GOT3 (cell line): ENCODE data around the gene TBC1D2B.
"Not testable (repeated sequence)": the region's sequence is repeated elsewhere in the genome, so short reads cannot be mapped to it uniquely, and the experiment has no call there.

Source experiments
- DNase-seq: peaks from one replicate; lab custom pipeline; 2025; ENCODE audit warnings: mixed read lengths; lab: John Stamatoyannopoulos, UW

Gene TBC1D2B

DNA sequence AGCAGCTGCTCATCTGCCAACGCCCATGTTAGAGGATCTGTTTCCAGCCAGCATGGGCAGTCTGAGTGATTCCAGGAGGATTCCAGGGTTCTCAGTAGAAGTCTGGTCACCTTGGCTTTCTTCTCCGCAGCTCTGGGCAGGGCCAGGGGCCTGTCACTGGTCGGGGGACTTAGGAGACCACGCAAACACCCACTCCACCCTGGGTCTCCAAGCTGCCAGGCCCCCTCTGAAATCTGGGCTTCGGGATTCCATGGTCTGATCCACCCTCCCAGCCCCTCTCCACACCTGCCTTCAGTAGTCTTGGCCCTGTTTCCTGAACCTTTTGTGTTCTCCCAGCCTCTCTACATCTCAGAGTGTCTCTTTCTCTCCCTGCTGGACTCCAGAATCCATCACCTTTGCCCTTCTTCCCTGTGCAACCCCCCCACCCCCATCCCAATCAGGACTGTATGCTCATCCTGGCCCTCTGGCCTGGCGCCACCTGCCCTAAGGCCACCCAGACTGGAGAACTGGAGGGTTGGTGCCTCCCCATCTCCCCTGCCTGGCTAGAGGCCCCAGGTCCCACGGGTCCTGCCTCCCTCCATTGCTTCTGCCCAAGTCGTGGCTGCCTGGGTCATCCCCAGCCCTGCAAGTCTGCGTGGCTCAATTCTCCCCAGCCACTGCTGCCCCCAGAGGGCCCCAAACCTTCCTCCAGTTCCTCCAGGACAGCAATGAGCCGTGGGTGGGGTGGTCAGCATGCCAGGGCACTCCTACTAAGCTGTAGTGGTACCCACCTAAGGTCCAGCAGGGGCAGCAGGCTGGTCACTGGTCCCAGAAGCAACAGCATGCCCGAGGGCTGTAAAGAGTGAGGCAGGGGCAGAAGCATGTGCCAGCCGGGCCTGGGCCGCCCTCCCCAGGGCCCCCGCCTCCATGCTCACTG, 102.8 kb downstream of the TBC1D2B start:
- no peak for DNase-seq

DNA sequence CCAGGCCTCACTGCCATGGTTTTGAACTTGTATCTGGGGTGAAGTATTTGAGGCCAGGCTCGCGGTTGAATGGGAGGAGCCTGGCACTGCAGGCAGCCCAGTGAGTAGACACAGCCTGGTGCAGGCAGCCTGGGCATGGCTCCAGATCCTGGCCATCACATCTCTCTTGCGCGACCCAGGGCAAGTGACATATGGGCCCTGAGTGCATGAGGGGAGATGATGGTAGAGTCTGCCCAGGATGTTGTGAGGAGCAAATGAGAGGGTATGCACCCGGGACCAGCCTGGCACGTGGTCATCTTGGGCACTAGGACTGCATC, 103.5 kb downstream of the TBC1D2B start:
- DNase-seq: no peak

DNA sequence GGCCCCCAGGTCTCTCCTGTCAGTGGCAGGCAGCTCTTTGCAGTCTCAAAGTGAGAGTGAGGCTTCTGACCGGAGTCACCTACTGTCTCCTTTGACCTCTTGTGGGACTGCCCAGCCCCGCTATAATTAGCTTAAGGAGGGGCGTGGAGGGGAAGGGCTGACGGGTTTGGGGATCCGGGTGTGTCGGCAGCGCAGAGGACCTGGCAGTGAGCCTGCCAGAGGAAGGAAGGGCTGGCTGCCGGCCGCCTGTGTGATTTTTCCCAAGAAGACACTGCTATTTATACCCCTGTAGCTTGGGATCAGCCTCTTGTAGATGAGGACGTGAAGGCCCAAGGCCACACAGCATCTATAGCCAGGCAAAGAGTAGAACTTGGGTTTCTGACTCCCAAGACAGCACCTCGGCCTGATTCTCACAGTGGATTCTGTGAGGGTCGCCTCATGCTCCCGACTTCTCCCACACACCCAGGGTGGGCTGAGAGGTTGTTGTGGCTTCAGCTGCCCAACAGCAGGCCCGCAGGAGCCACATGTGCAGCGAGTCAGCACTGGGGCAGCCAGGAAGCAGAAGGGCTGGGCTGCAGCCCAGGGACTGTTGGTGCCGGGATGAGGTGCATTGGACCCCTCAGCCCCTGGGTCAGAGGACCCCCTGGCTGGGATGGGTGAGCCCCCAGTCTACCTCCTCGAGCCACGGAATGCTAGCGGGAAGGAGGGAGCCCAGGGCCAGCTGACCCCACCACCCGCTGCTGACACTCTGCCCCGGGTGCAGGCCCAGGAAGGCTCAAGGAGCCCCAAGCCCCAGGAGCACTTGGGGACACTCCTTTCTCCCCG, 104.0 kb downstream of the TBC1D2B start:
- DNase-seq: not testable (repeated sequence)

DNA sequence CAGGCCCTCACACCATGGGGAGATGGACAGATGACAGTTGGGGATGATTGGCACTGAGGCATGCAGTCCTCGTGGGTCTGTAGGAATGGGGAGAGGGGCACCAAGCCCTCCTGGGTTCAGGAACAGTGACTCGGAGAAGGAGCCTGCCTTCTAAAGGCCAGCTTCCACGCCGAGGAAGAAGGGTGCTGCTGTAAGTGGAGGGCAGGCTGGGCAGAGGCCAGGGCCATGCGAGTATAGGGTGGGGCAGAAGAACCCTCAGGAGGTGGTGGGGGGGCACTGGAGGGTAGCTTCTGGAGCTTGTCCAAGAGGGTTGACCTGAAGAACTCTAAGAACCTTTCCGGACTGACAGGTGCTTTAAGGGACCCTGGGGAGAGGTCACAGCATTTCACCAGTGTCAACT, 104.8 kb downstream of the TBC1D2B start:
- DNase-seq: not testable (repeated sequence)

DNA sequence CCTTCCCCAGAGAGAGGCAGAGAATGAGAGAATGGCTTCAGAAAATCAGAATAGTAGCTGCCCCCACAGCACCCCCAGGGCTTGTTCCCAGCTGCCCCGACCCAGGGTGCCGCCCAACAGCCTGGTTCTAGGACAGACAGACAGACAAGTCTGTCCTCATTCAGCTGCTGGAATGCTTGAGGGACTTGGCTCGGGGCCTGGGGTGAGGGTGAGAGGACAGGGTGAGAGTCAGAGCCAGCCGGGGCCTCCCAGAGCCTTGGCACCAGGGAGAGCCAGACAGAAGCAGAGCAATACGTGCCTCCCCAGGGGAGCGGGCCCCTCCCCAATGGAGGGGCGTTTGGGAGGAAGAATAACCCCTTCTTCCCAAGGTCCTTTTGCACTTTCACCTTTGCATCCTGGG, 105.6 kb downstream of the TBC1D2B start:
- DNase-seq: not testable (repeated sequence)

DNA sequence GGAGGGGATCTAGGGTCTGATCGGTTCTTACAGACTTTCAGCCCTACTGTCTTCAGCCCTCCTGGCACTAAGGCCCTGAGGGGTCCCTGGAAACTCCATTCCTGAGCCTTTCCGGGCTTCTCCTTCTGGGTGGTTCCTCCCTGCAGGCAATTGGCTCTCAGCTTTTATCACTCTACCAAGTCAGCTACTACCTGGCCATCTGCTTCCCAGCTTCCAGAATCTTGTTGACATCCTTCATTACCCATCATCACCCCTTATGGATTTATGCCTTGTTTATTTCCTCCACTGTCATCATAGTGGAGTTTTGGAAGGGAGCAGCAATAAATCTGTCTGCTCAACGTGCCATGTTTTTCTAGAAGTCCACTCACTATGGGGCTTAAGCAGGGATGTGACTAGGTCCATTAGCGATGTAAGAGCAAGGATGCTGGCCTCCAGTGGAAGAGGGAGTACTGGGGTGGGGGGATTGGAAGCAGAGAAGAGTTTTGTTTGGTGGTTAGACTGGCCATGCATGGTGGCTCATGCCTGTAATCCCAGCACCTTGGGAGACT, 106.6 kb downstream of the TBC1D2B start:
- not testable (repeated sequence) for DNase-seq

DNA sequence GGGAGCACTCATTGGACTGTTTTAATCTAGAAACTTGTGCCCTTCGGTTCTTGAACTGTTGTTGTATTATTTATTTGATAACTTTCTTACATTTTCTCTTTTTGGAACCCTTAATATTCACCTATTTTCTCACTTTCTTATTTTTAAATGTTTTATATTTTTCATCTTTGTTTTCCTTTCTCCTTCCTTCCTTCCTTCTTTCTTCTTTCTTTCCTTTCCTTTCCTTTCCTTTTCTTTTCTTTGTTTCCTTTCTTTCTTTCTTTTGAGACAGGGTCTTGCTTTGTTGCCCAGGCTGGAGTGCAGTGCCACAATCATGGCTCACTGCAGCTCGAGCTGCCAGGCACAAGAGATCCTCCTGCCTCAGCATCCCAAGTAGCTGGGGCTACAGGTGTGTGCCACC, 108.5 kb downstream of the TBC1D2B start:
- DNase-seq: no peak

DNA sequence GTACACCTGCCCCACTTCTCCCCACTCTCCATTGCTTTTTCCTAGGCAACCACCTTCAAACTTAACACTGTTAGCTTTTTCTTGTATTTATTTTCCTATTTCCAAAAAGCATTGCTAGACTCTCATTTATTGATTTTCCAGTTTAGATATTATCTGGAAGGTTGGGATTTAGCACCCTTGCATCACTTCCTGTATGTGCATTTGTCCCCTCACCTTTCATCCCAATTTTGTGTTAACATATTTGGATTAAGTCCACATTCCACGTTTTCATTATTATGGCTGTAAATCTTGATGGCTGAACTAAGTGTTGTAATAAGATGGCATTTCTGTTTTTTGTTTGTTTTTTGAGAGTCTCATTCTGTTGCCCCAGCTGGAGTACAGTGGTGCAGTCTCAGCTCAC, 109.7 kb downstream of the TBC1D2B start:
- no peak for DNase-seq

DNA sequence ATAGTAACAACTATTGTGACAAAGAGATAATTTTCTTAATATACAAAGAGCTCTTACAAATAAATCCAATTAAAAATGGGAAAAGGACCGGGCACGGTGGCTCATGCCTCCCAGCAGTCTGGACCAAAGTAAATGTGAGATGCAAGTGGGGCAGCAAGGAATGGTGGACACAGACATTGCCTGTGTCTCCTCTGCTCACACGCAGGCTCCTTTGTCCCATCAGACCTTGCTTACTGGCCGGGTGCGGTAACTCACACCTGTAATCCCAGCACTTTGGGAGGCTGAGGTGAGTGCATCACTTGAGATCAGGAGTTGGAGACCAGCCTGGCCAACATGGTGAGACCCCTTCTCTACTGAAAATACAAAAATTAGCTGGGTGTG, 110.3 kb downstream of the TBC1D2B start:
- DNase-seq: not testable (repeated sequence)

DNA sequence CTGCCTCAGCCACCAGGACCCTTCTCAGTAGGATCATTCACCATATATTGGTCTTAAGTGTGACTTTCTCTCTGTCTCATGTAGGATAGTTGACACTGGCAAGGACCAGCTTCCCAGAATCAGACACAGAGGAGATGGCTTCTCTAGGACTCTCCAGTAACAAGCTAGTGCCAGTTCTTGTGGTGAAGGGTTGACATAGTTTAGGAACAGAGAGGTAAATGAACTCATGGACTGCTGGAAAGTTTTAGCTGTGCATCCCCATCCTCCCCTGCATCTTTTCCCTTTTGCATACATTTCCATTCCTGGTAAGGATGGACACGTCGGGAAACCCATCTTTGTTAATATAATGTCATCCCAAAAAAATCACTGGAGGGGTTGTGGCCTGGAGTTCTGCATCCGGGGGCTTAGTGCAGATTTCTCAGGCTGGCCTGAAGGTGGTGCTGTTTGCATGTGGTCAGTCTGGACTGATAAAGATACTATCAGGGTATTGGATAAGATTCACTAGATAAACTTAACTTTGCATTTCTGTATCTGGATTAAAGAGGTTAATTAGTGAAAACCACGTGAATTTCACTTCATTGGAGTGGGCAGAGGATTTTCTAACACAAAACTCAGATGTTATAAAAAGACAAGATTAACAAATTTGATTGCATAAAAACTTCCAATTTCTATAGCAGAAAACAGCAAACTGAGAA, 110.8 kb downstream of the TBC1D2B start:
- DNase-seq: no peak

DNA sequence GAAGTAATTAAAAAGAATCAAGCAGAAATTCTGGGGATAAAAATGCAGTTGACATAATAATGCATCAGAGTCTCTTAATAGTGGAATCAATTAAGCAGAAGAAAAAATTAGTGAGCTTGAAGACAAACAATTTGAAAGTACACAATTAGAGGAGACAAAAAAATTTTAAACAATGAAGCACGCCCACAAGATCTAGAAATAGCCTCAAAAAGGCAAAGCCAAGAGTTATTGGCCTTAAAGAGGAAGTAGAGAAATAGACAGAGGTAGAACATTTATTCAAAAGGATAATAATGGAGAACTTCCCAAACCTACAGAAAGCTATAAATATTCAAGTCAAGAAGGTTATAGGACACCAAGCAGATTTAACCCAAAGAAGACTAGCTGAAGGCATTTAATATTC, 113.3 kb downstream of the TBC1D2B start:
- no peak for DNase-seq

DNA sequence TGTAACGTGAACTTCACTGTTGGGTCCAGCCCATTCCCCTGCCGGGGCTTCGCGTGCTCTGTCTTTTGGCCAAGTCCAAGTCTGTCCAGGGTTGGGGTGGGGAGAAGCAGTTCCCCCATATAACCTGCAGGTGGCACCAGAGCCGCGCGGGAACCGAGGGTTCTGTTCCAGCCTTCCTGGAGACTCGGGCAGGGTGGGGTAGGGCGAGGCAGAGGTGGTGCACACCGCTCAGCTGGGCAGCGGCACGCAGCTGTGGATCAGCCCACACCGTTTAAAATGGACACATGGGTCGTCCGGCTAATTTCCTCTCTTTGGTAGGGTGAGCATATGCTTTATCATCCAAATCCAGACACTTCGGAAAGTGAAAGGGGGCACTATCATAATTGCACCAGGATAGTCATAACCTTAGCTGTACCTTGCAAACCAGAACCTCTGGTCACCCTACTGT, 118.1 kb downstream of the TBC1D2B start:
- peak; percentile 40 for DNase-seq

DNA sequence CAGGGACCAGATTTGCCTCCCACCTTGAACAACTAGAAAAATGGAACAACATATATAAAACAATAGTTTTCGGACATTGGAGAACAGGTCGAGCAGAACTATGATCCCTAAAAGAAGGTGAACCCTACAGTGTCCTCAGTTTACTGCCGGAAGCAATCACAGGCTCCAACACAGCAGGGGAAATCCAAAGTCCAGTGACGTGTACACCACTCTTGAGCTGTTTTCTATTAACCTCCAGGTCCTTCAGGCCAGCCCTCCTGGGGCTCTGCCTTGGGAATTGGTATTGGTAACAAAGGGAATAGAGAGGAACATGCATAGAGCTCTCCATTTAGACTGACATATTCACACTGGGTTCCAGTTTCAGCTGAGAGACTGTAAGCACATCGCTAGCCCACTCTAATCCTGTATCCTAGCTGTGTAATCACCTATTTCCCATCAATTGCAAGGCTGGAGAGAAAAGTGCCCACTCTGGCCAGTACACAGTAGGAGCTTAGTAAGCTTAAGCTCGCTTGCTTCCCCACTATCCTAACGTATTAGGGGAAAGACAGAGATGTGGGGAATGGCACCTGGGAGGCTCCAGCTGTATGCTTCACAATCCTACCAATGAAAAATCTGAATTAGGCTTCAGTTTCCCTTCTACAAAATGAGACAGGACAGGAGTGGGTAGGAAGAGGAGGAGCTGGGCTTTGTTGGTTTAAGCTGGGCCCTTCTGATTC, 118.6 kb downstream of the TBC1D2B start:
- DNase-seq: not testable (repeated sequence)

DNA sequence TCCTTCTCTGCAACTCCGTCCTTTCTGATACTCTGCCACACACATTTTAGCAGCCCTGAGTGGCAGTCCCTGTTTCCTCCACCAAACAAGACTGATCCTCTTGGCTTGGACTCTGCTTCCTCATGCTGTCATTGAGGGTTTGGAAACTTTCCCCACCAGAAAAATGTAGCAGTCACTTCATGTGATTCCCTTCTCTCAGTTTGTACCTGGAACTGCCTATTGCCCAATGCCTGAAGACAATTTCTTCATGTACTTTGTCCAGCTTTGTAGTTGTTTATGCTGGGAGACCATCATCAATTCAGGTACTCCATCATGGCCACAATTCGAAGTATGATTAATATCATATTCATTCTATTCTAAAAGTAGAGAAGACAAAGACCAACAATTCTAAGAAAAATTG, 119.5 kb downstream of the TBC1D2B start:
- DNase-seq: not testable (repeated sequence)

DNA sequence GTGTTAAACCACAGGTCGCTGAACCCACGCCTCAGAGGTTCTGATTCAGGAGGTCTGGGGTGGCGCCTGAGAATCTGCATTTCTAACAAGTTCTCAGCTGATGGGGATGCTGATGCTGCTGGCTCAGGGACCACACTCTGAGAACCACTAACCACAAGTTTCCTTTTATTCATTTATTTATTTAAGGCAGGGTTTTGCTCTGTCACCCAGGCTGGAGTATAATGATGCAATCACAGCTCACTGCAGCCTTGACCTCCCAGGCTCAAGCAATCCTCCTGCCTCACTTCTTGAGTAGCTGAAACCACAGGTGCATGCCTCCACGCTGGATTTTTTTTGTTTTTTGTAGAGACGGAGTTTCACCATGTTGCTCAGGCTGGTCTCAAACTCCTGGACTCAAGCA, 123.6 kb downstream of the TBC1D2B start:
- not testable (repeated sequence) for DNase-seq

DNA sequence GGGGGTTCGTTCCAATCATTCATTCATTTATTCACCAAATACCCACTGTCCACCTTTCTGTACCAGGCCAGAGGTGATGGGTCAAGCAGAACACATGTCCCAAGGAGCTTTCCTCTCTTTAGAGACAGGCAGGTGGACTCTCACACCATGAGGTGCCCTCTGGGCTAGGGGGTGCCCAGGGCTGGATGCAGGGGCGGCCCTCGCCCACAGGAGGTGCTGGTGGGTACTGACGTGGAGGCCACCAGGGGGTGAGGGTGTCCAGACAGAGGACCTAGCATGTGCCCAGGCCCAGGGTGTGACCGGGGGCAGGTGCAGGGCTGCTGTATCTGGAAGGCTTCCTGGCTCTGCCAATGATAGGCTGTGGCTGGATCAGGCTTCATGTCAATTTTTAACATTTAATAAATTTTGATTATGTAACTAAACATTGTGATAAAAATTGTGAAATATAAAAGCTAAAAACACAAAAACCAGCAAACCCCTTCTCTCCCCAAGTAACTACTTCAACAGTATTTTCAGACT, 124.5 kb downstream of the TBC1D2B start:
- not testable (repeated sequence) for DNase-seq

DNA sequence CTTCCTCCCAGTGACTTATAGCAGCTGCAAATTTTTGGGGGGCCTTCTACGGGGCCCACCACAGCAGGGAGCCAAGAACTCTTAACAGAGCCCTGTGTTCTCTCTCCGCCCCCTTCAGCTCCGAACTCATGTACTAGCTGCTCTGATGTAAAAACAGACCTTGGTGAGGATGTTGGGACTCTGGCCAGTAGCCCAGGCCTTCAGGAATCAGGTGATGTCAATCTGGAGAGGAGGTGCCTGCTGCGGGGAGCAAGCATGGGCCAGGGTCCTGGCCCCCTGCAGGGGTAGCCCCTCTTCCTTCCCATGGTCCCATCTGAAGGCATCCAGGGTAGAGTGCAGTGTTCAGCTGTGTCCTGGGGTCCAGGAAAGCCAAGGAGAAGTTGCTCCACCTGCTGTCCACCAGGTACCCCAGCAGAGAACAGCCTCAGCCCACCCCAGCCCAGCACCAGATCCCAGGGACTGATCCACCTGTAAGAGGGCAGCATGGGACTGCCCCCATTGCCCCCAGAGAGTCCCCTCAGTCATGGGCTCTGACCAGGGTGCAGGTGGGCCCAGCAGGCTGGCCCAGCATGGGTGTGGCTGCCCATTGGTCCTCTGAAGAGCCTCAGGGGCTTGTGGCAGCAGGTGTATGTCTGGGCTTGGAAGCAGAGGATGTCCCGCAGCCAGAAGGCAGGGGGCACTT, 126.3 kb downstream of the TBC1D2B start:
- DNase-seq: not testable (repeated sequence)

DNA sequence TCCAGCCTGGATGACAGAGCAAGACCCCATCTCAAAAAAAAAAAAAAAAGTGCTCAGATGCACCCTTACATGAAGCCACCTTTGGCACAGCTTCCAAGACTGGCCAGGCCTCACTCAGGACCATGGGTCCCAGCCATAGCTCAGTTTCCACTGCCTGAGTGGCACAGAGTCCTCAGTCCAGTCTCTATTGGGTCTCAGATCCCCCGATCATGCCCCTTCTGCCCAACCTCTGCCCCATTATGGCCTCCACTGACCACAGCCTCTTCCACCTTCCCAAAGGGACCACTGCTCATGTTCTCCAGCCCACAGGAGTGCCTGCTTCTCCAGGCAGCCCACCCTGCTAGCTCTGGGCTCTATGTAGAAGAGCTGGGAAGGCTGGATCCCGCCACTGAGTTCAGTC, 127.0 kb downstream of the TBC1D2B start:
- not testable (repeated sequence) for DNase-seq

DNA sequence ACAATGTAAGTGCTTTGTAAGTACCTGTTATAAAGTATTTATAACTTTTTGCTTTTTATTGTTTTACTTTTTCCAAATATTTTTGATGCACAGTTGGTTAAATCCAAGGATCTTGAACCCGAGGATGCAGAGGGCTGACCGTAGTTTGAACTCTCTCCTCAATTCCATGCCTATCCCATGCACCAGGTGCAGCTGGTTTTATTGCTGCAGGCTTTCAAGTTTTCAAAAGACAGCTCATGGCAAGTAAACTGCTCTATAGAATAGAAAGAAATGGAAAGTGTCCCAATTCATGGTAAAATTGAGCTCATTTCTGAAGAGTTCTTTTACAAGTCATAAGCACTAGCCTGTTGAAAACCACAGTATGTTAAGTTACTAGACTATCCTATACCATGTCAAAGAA, 131.9 kb downstream of the TBC1D2B start:
- no peak for DNase-seq
